Activated CD8-positive, alpha-beta T cell treated with anti-CD3 and anti-CD28 coated beads for 36 hours (primary cell): ENCODE results near the gene CNNM3. TPM values are rescaled to one million over a fixed set of nuclear protein-coding genes. Genes with fewer than 3 reads are reported as not detected.

Experiments used
- ATAC-seq: fragments of 200-7000 bp; cut with Tn5 transposase; one replicate; pipeline ENCODE4 v1.10.0; 2021; ENCODE audit warnings: mild to moderate bottlenecking, moderate library complexity
- CTCF ChIA-PET: fragments of 350-600 bp; sonication (Branson Sonifier 250); formaldehyde crosslinking; loops from one replicate; lab custom pipeline; 2021; ENCODE audit warnings: antibody characterized with exemption; lab: Charles Lee
- POLR2A ChIA-PET: fragments of 350-600 bp; sonication (Branson Sonifier 250); formaldehyde crosslinking; loops from one replicate; lab custom pipeline; 2021; ENCODE audit warnings: antibody characterized with exemption; lab: Charles Lee
- DNase-seq: peaks from one replicate; pipeline ENCODE4 v3.0.0-alpha.2; 2020
- H3K27ac Mint-ChIP-seq: one replicate; pipeline ENCODE4 v1.8.0; 2021; ENCODE audit warnings: mild to moderate bottlenecking, mixed read lengths
- H3K27me3 Mint-ChIP-seq: one replicate; pipeline ENCODE4 v1.8.0; 2021; ENCODE audit warnings: mixed read lengths
- H3K36me3 Mint-ChIP-seq: one replicate; pipeline ENCODE4 v1.8.0; 2021; ENCODE audit warnings: low read depth, mixed read lengths
- H3K4me1 Mint-ChIP-seq: one replicate; pipeline ENCODE4 v1.8.0; 2021; ENCODE audit warnings: low read depth, mixed read lengths
- H3K4me3 Mint-ChIP-seq: one replicate; pipeline ENCODE4 v1.8.0; 2021; ENCODE audit warnings: mild to moderate bottlenecking, moderate library complexity, mixed read lengths
- H3K9me3 Mint-ChIP-seq: one replicate; pipeline ENCODE4 v1.8.0; 2021; ENCODE audit warnings: mixed read lengths
- CTCF ChIP-seq: fragments of 200-600 bp; IDR thresholded peaks from one replicate; pipeline ENCODE4 v1.8.0; 2022; ENCODE audit warnings: antibody characterized with exemption, mild to moderate bottlenecking
- intact Hi-C: fragments of 100-400 bp; cut with micrococcal nuclease; formaldehyde crosslinking; loops from one replicate; pipeline ENCODE4 v1.10.0; 2022
- microRNA-seq: library from miRNA; unstranded; fragments of <30 nt; microRNA quantifications from one replicate; pipeline ENCODE4 v1.2.0, GENCODE V29; 2022; ENCODE audit warnings: borderline microRNAs expressed, borderline replicate concordance
- total RNA-seq, 2 experiments: library from RNA; stranded (reverse); gene quantifications; one replicate each; pipeline ENCODE4 v1.2.3, GENCODE V29; 2021

CNNM3 gene
- total RNA-seq, 2 experiments from 2014 or later: 15.8 to 19.3 TPM

GRCh38 chr2:96881349-96882195 lies 65.5 kb downstream of the CNNM3 start:
- no peaks in the 10 kb centered on the region for H3K4me1 Mint-ChIP-seq
- H3K36me3 Mint-ChIP-seq: no peaks in the 10 kb centered on the region
- no peaks in the 10 kb centered on the region for H3K9me3 Mint-ChIP-seq
- POLR2A ChIA-PET: no interaction called here
- H3K27ac Mint-ChIP-seq: no peak overlapping the region
- intact Hi-C loops: no loop called here
- no peak overlapping the region for H3K4me3 Mint-ChIP-seq
- CTCF ChIA-PET: interaction anchor here (3.0 kb wide), 1 partner anchor 23 kb away, joined by 10 read pairs; the partner anchor contains the start of gene ANKRD39
- no peak for DNase-seq
- ATAC-seq: no peak
- no peak for TF ChIP-seq CTCF
- no peaks in the 10 kb centered on the region for H3K27me3 Mint-ChIP-seq

- intact Hi-C loops: no loop called here
- Mint-ChIP-seq H3K4me1 (no peaks in the 10 kb centered on the region), H3K36me3 (no peaks in the 10 kb centered on the region), H3K4me3 (no peak overlapping the region), H3K27me3 (no peaks in the 10 kb centered on the region), H3K27ac (no peak overlapping the region), H3K9me3 (no peaks in the 10 kb centered on the region)
- ATAC-seq (no peak), DNase-seq (no peak)
- POLR2A ChIA-PET: no interaction called here
- TF ChIP-seq CTCF: no peak
- CTCF ChIA-PET: interaction anchor here (2.6 to 3.0 kb wide), 2 partner anchors 24 to 69 kb away, joined by 10 to 11 read pairs; partner anchors contain the start of gene ANKRD39
These were observed 66.2 kb downstream of the CNNM3 start for GRCh38 chr2:96882230-96882629.

GRCh38 chr2:96882906-96883305 lies 66.8 kb downstream of the CNNM3 start:
- no peak for TF ChIP-seq CTCF
- Mint-ChIP-seq H3K4me3 (no peak overlapping the region), H3K27ac (no peak overlapping the region), H3K9me3 (no peaks in the 10 kb centered on the region), H3K4me1 (no peaks in the 10 kb centered on the region), H3K36me3 (no peaks in the 10 kb centered on the region), H3K27me3 (no peaks in the 10 kb centered on the region)
- ChIA-PET POLR2A (no interaction called here), CTCF (interaction anchor here (2.6 to 3.0 kb wide), 2 partner anchors 25 to 69 kb away, joined by 10 to 11 read pairs; partner anchors contain the start of gene ANKRD39)
- intact Hi-C loops: no loop called here
- ATAC-seq: no peak
- no peak for DNase-seq

- no peaks in the 10 kb centered on the region for H3K27me3 Mint-ChIP-seq
- TF ChIP-seq CTCF: no peak
- ChIA-PET CTCF (interaction anchor here (2.6 to 3.0 kb wide), 2 partner anchors 25 to 68 kb away, joined by 10 to 11 read pairs; partner anchors contain the start of gene ANKRD39), POLR2A (interaction anchor here (1.8 kb wide), 1 partner anchor 14 kb away, joined by 4 read pairs; no protein-coding TSS in a partner anchor)
- H3K4me3 Mint-ChIP-seq: no peak overlapping the region
- no peak for DNase-seq
- H3K27ac Mint-ChIP-seq: no peak overlapping the region
- H3K36me3 Mint-ChIP-seq: no peaks in the 10 kb centered on the region
- intact Hi-C loops: no loop called here
- H3K4me1 Mint-ChIP-seq: no peaks in the 10 kb centered on the region
- no peaks in the 10 kb centered on the region for H3K9me3 Mint-ChIP-seq
- ATAC-seq: no peak
These were observed 67.2 kb downstream of the CNNM3 start for GRCh38 chr2:96883306-96883705.

Small RNAs within 50 kb of the gene (microRNA-seq; reads per million reads assigned to microRNA genes)
- 1.5 reads per million for gene MIR3127

Other genes starting within 250 kb of the CNNM3 start
- gene KANSL3, start 178.0 kb upstream of the CNNM3 start, total RNA-seq: 10 to 100 TPM; 37.8 to 39.8 TPM
- gene FER1L5, start 173.5 kb upstream of the CNNM3 start, total RNA-seq: not detected
- 1 to 10 TPM; 4.4 to 6.1 TPM for gene LMAN2L, start 76.2 kb upstream of the CNNM3 start, total RNA-seq
- 1 to 10 TPM; 5.1 to 5.8 TPM for gene CNNM4, start 55.4 kb upstream of the CNNM3 start, total RNA-seq
- 1 to 10 TPM; 5.3 to 5.7 TPM for gene ANKRD23, start 27.8 kb downstream of the CNNM3 start, total RNA-seq
- gene ANKRD39, start 41.7 kb downstream of the CNNM3 start, total RNA-seq: 10 to 100 TPM; 22.6 TPM
- gene SEMA4C, start 53.8 kb downstream of the CNNM3 start, total RNA-seq: 10 to 100 TPM; 10.4 to 12.4 TPM
- under 1 TPM; 0.72 to 0.77 TPM for gene FAM178B, start 170.3 kb downstream of the CNNM3 start, total RNA-seq